IMR-90 (cell line): ENCODE measurements around the gene SMIM14. TPM values are rescaled to one million over a fixed set of nuclear protein-coding genes. Genes with fewer than 3 reads are reported as not detected.

Source experiments
- ATAC-seq: fragments of 200-7000 bp; cut with Tn5 transposase; 2 replicates; pipeline ENCODE4 v1.9.1; 2020; ENCODE audit warnings: low read depth, mild to moderate bottlenecking, moderate library complexity
- BruUV-seq: library from RNA; stranded (reverse); fragments of 400-500 nt; replicated peaks from 2 replicates; lab custom pipeline; 2021; lab: Mats Ljungman, UMichigan
- CTCF ChIA-PET: fragments of 300-600 bp; formaldehyde crosslinking; extraction: SDS; loops from one replicate; lab custom pipeline; 2021; ENCODE audit warnings: antibody characterized with exemption; lab: Yijun Ruan, JAX
- POLR2A ChIA-PET: fragments of 300-600 bp; sonication (Branson Sonifier 250); formaldehyde crosslinking; loops from one replicate; lab custom pipeline; 2022; ENCODE audit warnings: antibody characterized with exemption; ENCODE audit not compliant: unreplicated experiment; lab: Charles Lee
- DNase-seq: peaks from one replicate; pipeline ENCODE4 v3.0.0; 2013
- H2AFZ ChIP-seq: replicated peaks from 2 replicates; pipeline ENCODE3; 2013; ENCODE audit warnings: low read length, mild to moderate bottlenecking; ENCODE audit not compliant: poor library complexity
- H2AK5ac ChIP-seq: 2 replicates; pipeline ENCODE4 v1.6.1; 2013; ENCODE audit warnings: low read depth, low read length, inconsistent platforms
- H2AK9ac ChIP-seq: replicated peaks from 2 replicates; pipeline ENCODE3; 2013; ENCODE audit warnings: mild to moderate bottlenecking, low read depth, low read length, moderate library complexity; ENCODE audit not compliant: poor library complexity
- H2BK120ac ChIP-seq: 2 replicates; pipeline ENCODE4 v1.6.1; 2013; ENCODE audit warnings: low read depth, low read length, inconsistent platforms
- H2BK15ac ChIP-seq: 3 replicates; pipeline ENCODE4 v1.6.1; 2013; ENCODE audit warnings: low read depth, low read length, inconsistent platforms
- H2BK20ac ChIP-seq: 2 replicates; pipeline ENCODE4 v1.6.1; 2013; ENCODE audit warnings: low read depth, mild to moderate bottlenecking, inconsistent platforms, low read length, moderate library complexity
- H2BK5ac ChIP-seq: 2 replicates; pipeline ENCODE4 v1.6.1; 2013; ENCODE audit warnings: mild to moderate bottlenecking, low read depth, low read length, inconsistent platforms; ENCODE audit not compliant: poor library complexity, severe bottlenecking
- H3K14ac ChIP-seq: replicated peaks from 2 replicates; pipeline ENCODE4 v1.6.1; 2013; ENCODE audit warnings: low read depth, low read length, inconsistent platforms
- H3K18ac ChIP-seq: 2 replicates; pipeline ENCODE4 v1.6.1; 2013; ENCODE audit warnings: low read depth, low read length, control low read depth
- H3K23ac ChIP-seq: 2 replicates; pipeline ENCODE4 v1.6.1; 2013; ENCODE audit warnings: low read depth, low read length, inconsistent platforms
- H3K27ac ChIP-seq: 2 replicates; pipeline ENCODE4 v1.5.1; 2013; ENCODE audit warnings: mild to moderate bottlenecking, control low read depth, low read length; ENCODE audit not compliant: insufficient read depth
- H3K27me3 ChIP-seq: 2 replicates; pipeline ENCODE4 v1.6.1; 2013; ENCODE audit warnings: low read length; ENCODE audit not compliant: control insufficient read depth, insufficient read depth
- H3K36me3 ChIP-seq: 2 replicates; pipeline ENCODE4 v1.6.1; 2013; ENCODE audit warnings: low read length, mixed read lengths; ENCODE audit not compliant: control insufficient read depth, insufficient read depth
- H3K4ac ChIP-seq: 2 replicates; pipeline ENCODE4 v1.6.1; 2013; ENCODE audit warnings: low read depth, low read length, inconsistent platforms
- H3K4me1 ChIP-seq: 2 replicates; pipeline ENCODE4 v1.6.1; 2013; ENCODE audit warnings: low read length, mixed read lengths; ENCODE audit not compliant: control insufficient read depth, insufficient read depth
- H3K4me2 ChIP-seq: 2 replicates; pipeline ENCODE4 v1.6.1; 2013; ENCODE audit warnings: low read depth, mild to moderate bottlenecking, control low read depth, low read length, moderate library complexity
- H3K4me3 ChIP-seq: 2 replicates; pipeline ENCODE4 v1.5.1; 2013; ENCODE audit warnings: low read depth, mild to moderate bottlenecking, control low read depth, low read length, moderate library complexity; ENCODE audit not compliant: insufficient read depth
- H3K56ac ChIP-seq: 2 replicates; pipeline ENCODE4 v1.6.1; 2013; ENCODE audit warnings: low read length, inconsistent platforms; ENCODE audit not compliant: insufficient read depth; ENCODE audit errors: extremely low read depth
- H3K79me1 ChIP-seq, 2 experiments: 2 replicates each; pipeline ENCODE4 v1.6.1; 2013; ENCODE audit warnings: low read length in 2 of 2, inconsistent platforms in 1 of 2, low read depth in 1 of 2
- H3K9ac ChIP-seq: 2 replicates; pipeline ENCODE4 v1.6.1; 2013; ENCODE audit warnings: low read depth, low read length, control low read depth
- H3K9me1 ChIP-seq: 2 replicates; pipeline ENCODE4 v1.6.1; 2013; ENCODE audit warnings: low read length, inconsistent platforms; ENCODE audit not compliant: insufficient read depth
- H3K9me3 ChIP-seq: 2 replicates; pipeline ENCODE4 v1.6.1; 2013; ENCODE audit warnings: low read length; ENCODE audit not compliant: control insufficient read depth, insufficient read depth
- H4K20me1 ChIP-seq: 2 replicates; pipeline ENCODE4 v1.6.1; 2013; ENCODE audit warnings: low read length, inconsistent platforms; ENCODE audit not compliant: insufficient read depth
- H4K5ac ChIP-seq: 2 replicates; pipeline ENCODE4 v1.6.1; 2013; ENCODE audit warnings: mild to moderate bottlenecking, low read depth, low read length, control low read depth
- H4K8ac ChIP-seq, 2 experiments: 2 replicates each; pipeline ENCODE4 v1.6.1; 2013; ENCODE audit warnings: low read depth in 2 of 2, low read length in 2 of 2, control low read depth in 1 of 2, inconsistent platforms in 1 of 2
- H4K91ac ChIP-seq: 2 replicates; pipeline ENCODE4 v1.6.1; 2013; ENCODE audit warnings: low read depth, low read length, inconsistent platforms; ENCODE audit not compliant: insufficient read depth
- BHLHE40 ChIP-seq: fragments of 150-350 bp; IDR thresholded peaks from 2 replicates; pipeline ENCODE4 v1.6.1; 2016; ENCODE audit warnings: mild to moderate bottlenecking, low read depth, low read length
- CEBPB ChIP-seq: IDR thresholded peaks from 2 replicates; pipeline ENCODE4 v1.6.1; 2012; ENCODE audit warnings: low read depth, low read length, improper control_type of control experiment
- CHD1 ChIP-seq: IDR thresholded peaks from 2 replicates; pipeline ENCODE4 v1.6.1; 2012; ENCODE audit warnings: low read depth, low read length, improper control_type of control experiment
- ELK1 ChIP-seq: fragments of 150-350 bp; IDR thresholded peaks from 2 replicates; pipeline ENCODE4 v1.6.1; 2016; ENCODE audit warnings: low read depth, mild to moderate bottlenecking, low read length, moderate library complexity, borderline replicate concordance
- FOS ChIP-seq: fragments of 150-350 bp; IDR thresholded peaks from 2 replicates; pipeline ENCODE4 v1.6.1; 2016; ENCODE audit warnings: low read depth, low read length
- MAZ ChIP-seq: IDR thresholded peaks from 2 replicates; pipeline ENCODE4 v1.6.1; 2012; ENCODE audit warnings: low read depth, mild to moderate bottlenecking, low read length, improper control_type of control experiment, moderate library complexity, borderline replicate concordance
- MXI1 ChIP-seq: IDR thresholded peaks from 2 replicates; pipeline ENCODE4 v1.6.1; 2012; ENCODE audit warnings: low read depth, mild to moderate bottlenecking, low read length, moderate library complexity, borderline replicate concordance
- NFE2L2 ChIP-seq: fragments of 150-350 bp; IDR thresholded peaks from 2 replicates; pipeline ENCODE4 v1.6.1; 2016; ENCODE audit warnings: low read depth, mild to moderate bottlenecking, low read length
- POLR2A ChIP-seq: IDR thresholded peaks from 2 replicates; pipeline ENCODE4 v1.6.1; 2012; ENCODE audit warnings: mild to moderate bottlenecking, low read depth, low read length
- RAD21 ChIP-seq: IDR thresholded peaks from 2 replicates; pipeline ENCODE4 v1.6.1; 2012; ENCODE audit warnings: low read length, improper control_type of control experiment
- RFX5 ChIP-seq: IDR thresholded peaks from 2 replicates; pipeline ENCODE4 v1.8.0; 2012; ENCODE audit warnings: low read depth, mild to moderate bottlenecking, low read length, moderate library complexity
- SMC3 ChIP-seq: fragments of 150-350 bp; IDR thresholded peaks from 2 replicates; pipeline ENCODE4 v1.6.1; 2016; ENCODE audit warnings: low read depth, mild to moderate bottlenecking, antibody characterized with exemption, low read length, moderate library complexity
- USF2 ChIP-seq: fragments of 150-350 bp; IDR thresholded peaks from 2 replicates; pipeline ENCODE4 v1.6.1; 2017; ENCODE audit warnings: mild to moderate bottlenecking, antibody characterized with exemption, low read length, low read depth
- WGBS, 2 experiments: methylation state at CpG; one replicate each; pipeline versions ENCODE4 v1.1.5 to v1.1.7; 2013; ENCODE audit warnings: missing lambda C conversion rate in 2 of 2; ENCODE audit not compliant: insufficient read length in 1 of 2; ENCODE audit errors: extremely low coverage in 2 of 2; 5-methylcytosine and 5-hydroxymethylcytosine counted together
- dilution Hi-C: fragments of 300-500 bp; cut with HindIII; formaldehyde crosslinking; loops from one replicate; pipeline ENCODE4 v1.14.3; 2018; ENCODE audit warnings: low sequenced_read_pairs; ENCODE audit not compliant: unreplicated experiment
- in situ Hi-C: fragments of 300-500 bp; cut with MboI; formaldehyde crosslinking; loops from 3 replicates; pipeline ENCODE4 v1.14.3; 2019; ENCODE audit warnings: low sequenced_read_pairs, inconsistent platforms, mixed read lengths
- intact Hi-C: fragments of 100-400 bp; cut with micrococcal nuclease; formaldehyde crosslinking; loops from 2 replicates; pipeline ENCODE4 v1.10.0; 2022
- polyA plus RNA-seq, 3 experiments: library from polyadenylated mRNA; depleted of rRNA; stranded (reverse); fragments of >200 nt; gene quantifications; 2 replicates each; pipeline ENCODE4 v1.2.3, GENCODE V29; 2012; ENCODE audit warnings: low replicate concordance in 1 of 3
- total RNA-seq: library from RNA; depleted of rRNA; stranded (reverse); fragments of >200 nt; gene quantifications from 2 replicates; pipeline ENCODE4 v1.2.3, GENCODE V29; 2012
- TF ChIP-seq, protein P1 (sequence below): conservative IDR thresholded peaks from 2 replicates; pipeline ENCODE4 v1.5.1; 2012; ENCODE audit warnings: mild to moderate bottlenecking, low read depth, low read length, improper control_type of control experiment

SMIM14 gene
- total and polyA plus RNA-seq, 2 of the 4 experiments (the other 2 are of a cell fraction) = 15.6 to 20.9 TPM

- H2BK120ac ChIP-seq = no peak overlapping the region
- WGBS, 2 experiments = no CpG with 5 or more reads among the region's 5 CpGs
- H3K9ac ChIP-seq = no peak overlapping the region
- DNase-seq (peak; percentile 50), ATAC-seq (no peak)
- no peak overlapping the region for H3K4me2 ChIP-seq
- ChIA-PET CTCF (no interaction called here), POLR2A (no interaction called here)
- H3K36me3 ChIP-seq = peaks cover 4% of the 10 kb centered on the region; the same call in 1 of the 2 replicates
- no peak overlapping the region for H4K8ac ChIP-seq
- H3K4me3 ChIP-seq = no peak overlapping the region
- no peak overlapping the region for H2BK5ac ChIP-seq
- no peaks in the 10 kb centered on the region for H3K9me3 ChIP-seq
- no TSS peak for BruUV-seq
- H3K9me1 ChIP-seq = peaks cover 1% of the 10 kb centered on the region; the same call in 1 of the 2 replicates
- no peak overlapping the region for H3K27ac ChIP-seq
- H3K14ac ChIP-seq = no peak overlapping the region
- H2AK5ac ChIP-seq = no peak overlapping the region
- peak overlapping the region; percentile 43; the same call in 1 of the 2 replicates for H3K18ac ChIP-seq
- no peak overlapping the region for H3K23ac ChIP-seq
- in situ Hi-C loops = no loop called here
- H2AFZ ChIP-seq = no peak overlapping the region
- H2BK15ac ChIP-seq = no peak overlapping the region
- intact Hi-C loops = no loop called here
- H2BK20ac ChIP-seq = no peak overlapping the region
- no peaks in the 10 kb centered on the region for H3K27me3 ChIP-seq
- no peak overlapping the region for H4K91ac ChIP-seq
- H3K79me1 ChIP-seq = peaks cover 15 to 18% of the 10 kb centered on the region in 2 experiments; a peak in 3 of 4 replicates
- no peak overlapping the region for H3K4ac ChIP-seq
- dilution Hi-C loops = no loop called here
- no peak overlapping the region for H3K56ac ChIP-seq
- TF ChIP-seq CEBPB (no peak), RAD21 (no peak), RFX5 (no peak), MXI1 (no peak), POLR2A (no peak), NFE2L2 (no peak), CHD1 (no peak), BHLHE40 (no peak), SMC3 (no peak), MAZ (no peak), ELK1 (no peak), USF2 (no peak), FOS (no peak)
- TF ChIP-seq, protein P1, sequence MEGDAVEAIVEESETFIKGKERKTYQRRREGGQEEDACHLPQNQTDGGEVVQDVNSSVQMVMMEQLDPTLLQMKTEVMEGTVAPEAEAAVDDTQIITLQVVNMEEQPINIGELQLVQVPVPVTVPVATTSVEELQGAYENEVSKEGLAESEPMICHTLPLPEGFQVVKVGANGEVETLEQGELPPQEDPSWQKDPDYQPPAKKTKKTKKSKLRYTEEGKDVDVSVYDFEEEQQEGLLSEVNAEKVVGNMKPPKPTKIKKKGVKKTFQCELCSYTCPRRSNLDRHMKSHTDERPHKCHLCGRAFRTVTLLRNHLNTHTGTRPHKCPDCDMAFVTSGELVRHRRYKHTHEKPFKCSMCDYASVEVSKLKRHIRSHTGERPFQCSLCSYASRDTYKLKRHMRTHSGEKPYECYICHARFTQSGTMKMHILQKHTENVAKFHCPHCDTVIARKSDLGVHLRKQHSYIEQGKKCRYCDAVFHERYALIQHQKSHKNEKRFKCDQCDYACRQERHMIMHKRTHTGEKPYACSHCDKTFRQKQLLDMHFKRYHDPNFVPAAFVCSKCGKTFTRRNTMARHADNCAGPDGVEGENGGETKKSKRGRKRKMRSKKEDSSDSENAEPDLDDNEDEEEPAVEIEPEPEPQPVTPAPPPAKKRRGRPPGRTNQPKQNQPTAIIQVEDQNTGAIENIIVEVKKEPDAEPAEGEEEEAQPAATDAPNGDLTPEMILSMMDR = no peak
- peaks cover 18% of the 10 kb centered on the region for H3K4me1 ChIP-seq
- H4K5ac ChIP-seq = no peak overlapping the region
- H2AK9ac ChIP-seq = no peak overlapping the region
- H4K20me1 ChIP-seq = no peaks in the 10 kb centered on the region
Measured at GRCh38 chr4:39539089-39539611, 99.5 kb downstream of the SMIM14 start.
